ENCODE data around the gene TMOD3.
A peak's percentile ranks its signal among the peaks of the same experiment; 100 is the strongest.

The TMOD3 gene

DNA sequence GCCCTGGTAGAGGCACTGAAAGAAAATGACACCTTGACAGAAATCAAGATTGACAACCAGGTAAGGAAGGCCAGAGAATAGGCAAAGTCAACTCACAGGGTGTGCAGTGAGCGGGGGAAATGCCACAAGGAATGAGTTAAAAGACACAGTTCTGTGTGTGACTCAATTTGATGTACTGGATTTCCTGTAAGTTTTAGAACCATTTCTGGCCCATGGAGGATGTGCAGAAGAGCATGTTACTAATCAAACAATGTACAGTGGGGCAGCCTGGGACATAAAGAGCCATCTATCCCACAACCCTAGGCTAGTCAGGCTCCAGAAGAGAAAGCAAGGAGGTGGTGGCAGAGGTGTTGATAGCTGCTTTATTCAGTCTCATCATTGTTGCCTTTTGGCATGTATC, 31.2 kb upstream of the TMOD3 start (continued):
- TF ChIP-seq REPIN1 (tag by site-specific recombination; IDR thresholded peaks at IDR 0.05; ENCODE audit: low read depth) (no peak), ZXDB (tag by site-specific recombination; IDR thresholded peaks at IDR 0.05) (no peak), ZFP41 (tag by site-specific recombination; IDR thresholded peaks at IDR 0.05; ENCODE audit: borderline replicate concordance) (no peak)

DNA sequence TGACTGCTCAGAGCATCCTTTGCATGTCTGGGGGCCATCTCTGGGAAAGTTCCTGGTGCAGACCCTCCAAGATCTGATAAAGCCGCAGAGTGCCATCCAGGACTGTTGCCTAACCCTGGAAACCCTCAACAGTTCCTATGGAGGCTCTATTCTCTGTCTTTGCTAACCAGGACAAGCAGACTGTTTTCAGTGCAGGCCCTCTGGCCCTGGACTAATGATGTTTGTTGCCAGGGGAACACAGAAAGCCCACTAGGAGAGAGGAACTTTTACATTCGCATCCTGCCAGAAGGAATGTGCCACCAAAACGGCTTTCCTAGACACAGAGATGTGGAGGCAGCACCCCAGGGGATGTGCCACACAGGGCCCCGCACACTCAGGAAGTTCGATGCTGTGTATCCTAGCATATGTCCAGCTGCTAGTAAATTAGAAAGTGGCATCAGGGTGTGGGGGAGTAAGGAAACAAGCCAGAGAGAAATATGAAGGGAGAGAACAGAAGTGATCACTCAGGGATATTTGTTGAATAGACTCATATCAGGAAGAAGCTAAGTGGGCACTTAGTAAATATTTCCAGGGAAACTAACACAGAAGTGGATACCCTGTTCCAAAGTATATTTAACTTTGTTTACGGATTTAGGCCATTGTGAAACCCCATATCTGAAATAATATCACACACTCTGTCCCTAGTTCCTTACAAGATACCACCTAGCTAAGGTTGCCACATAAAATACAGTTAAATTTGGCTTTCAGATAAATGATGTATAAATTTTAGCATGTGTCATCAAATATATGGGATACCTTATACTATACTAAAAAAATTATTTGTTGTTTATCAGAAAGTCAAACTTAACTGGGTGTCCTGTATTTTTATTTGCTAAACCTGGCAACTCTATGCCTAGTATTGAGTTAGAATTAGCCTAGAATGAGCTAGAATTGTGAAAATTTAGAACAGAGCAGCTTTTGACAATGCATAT, 29.9 kb upstream of the TMOD3 start:
- Histone ChIP-seq H3K36me3 (ENCODE audit: control insufficient read depth in 2 of 2, insufficient read depth in 1 of 2, low read length in 2 of 2) (peaks cover 0 to 9% of the 10 kb centered on the region in 2 experiments; a peak in 1 of 3 replicates), H3K4me1 (ENCODE audit: control insufficient read depth, insufficient read depth, low read length) (no peaks in the 10 kb centered on the region), H3K9me3 (ENCODE audit: control insufficient read depth, insufficient read depth, low read depth, low read length) (no peaks in the 10 kb centered on the region), H3K4me3 (ENCODE audit: low read depth, low read length) (no peak overlapping the region), H3K27ac (ENCODE audit: extremely low read depth, low read depth, low read length) (no peak overlapping the region)
- CTCF ChIA-PET = interaction anchor here (0.6 to 1.0 kb wide), 2 partner anchors 9 to 539 kb away, joined by 3 read pairs; no protein-coding TSS in a partner anchor
- peak; percentile 37; the same call in 1 of the 2 replicates for TF ChIP-seq GLIS1 (tag by site-specific recombination; IDR thresholded peaks at IDR 0.05)
- TF ChIP-seq ZNF155 (tag by site-specific recombination; IDR thresholded peaks at IDR 0.05) = no peak
- POLR2A ChIA-PET = no interaction called here

DNA sequence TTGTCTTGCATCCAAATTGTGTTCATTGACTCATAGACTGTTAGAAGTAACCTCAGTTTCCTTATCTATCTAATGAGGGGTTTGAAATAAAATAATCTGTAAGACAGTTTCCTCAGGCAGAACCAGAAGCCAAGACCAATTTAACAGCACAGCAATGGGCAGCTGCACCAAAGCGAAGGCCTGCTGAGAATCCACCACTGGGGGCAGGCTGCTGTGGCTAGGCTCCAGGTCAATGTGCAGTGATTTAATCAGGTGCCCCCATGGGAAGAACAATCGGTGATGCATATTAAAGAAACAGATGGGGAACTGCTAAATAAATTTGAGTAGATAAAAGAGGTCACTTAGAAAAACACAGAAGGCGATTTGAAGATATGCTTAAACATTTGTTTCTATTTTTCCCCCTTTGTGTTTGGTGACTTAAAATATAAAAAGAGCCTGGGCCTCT, 28.0 kb upstream of the TMOD3 start:
- ChIA-PET CTCF (interaction anchor here (0.6 to 0.7 kb wide), 2 partner anchors 11 to 85 kb away, joined by 3 read pairs; no protein-coding TSS in a partner anchor), POLR2A (no interaction called here)
- TF ChIP-seq, protein P1, sequence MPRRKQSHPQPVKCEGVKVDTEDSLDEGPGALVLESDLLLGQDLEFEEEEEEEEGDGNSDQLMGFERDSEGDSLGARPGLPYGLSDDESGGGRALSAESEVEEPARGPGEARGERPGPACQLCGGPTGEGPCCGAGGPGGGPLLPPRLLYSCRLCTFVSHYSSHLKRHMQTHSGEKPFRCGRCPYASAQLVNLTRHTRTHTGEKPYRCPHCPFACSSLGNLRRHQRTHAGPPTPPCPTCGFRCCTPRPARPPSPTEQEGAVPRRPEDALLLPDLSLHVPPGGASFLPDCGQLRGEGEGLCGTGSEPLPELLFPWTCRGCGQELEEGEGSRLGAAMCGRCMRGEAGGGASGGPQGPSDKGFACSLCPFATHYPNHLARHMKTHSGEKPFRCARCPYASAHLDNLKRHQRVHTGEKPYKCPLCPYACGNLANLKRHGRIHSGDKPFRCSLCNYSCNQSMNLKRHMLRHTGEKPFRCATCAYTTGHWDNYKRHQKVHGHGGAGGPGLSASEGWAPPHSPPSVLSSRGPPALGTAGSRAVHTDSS (tag by site-specific recombination; IDR thresholded peaks at IDR 0.05) = no peak
- TF ChIP-seq EGR2 (tag by site-specific recombination; IDR thresholded peaks at IDR 0.05; ENCODE audit: low read depth) = no peak
- TF ChIP-seq, protein P2, sequence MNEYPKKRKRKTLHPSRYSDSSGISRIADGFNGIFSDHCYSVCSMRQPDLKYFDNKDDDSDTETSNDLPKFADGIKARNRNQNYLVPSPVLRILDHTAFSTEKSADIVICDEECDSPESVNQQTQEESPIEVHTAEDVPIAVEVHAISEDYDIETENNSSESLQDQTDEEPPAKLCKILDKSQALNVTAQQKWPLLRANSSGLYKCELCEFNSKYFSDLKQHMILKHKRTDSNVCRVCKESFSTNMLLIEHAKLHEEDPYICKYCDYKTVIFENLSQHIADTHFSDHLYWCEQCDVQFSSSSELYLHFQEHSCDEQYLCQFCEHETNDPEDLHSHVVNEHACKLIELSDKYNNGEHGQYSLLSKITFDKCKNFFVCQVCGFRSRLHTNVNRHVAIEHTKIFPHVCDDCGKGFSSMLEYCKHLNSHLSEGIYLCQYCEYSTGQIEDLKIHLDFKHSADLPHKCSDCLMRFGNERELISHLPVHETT (tag by site-specific recombination; IDR thresholded peaks at IDR 0.05) = no peak
- peak; percentile 39; the same call in 1 of the 2 replicates for TF ChIP-seq GLIS1 (tag by site-specific recombination; IDR thresholded peaks at IDR 0.05)
- TF ChIP-seq HOXC10 (CRISPR knock-in tag; IDR thresholded peaks at IDR 0.05) = no peak
- TF ChIP-seq ZNF404 (tag by site-specific recombination; IDR thresholded peaks at IDR 0.05) = no peak
- peak; percentile 47 for TF ChIP-seq ZIC2 (tag by site-specific recombination; IDR thresholded peaks at IDR 0.05)
- Histone ChIP-seq H3K27ac (ENCODE audit: extremely low read depth, low read depth, low read length) (no peak overlapping the region), H3K9me3 (ENCODE audit: control insufficient read depth, insufficient read depth, low read depth, low read length) (no peaks in the 10 kb centered on the region), H3K4me1 (ENCODE audit: control insufficient read depth, insufficient read depth, low read length) (no peaks in the 10 kb centered on the region), H3K4me3 (ENCODE audit: low read depth, low read length) (no peak overlapping the region), H3K36me3 (ENCODE audit: control insufficient read depth in 2 of 2, insufficient read depth in 1 of 2, low read length in 2 of 2) (peaks cover 0 to 14% of the 10 kb centered on the region in 2 experiments; a peak in 1 of 3 replicates)

DNA sequence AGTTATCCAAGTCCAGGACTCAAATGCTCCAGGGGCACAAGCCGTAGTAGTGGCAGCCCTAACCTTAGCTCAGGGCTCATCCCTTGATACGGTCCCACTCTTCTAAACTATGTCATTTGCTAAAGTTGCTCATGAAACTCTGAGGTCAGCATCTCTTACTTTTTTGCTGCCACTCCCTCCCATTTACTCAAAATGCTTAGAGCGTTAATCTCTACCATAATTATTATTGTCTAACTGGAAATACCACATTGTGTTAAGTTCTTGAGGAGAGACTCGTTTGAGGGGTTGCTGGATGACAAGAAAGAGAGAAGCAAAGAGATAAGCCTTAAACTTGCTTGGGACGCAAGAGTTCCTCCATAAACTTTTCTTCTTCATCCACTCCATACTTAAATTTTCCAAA, 26.9 kb upstream of the TMOD3 start:
- CTCF ChIA-PET = interaction anchor here (0.6 kb wide), 1 partner anchor 26 kb away, joined by 3 read pairs; no protein-coding TSS in a partner anchor
- H3K27ac ChIP-seq (ENCODE audit: extremely low read depth, low read depth, low read length) = no peak overlapping the region

More for the DNA sequence above, 26.9 kb upstream of the TMOD3 start:
- Histone ChIP-seq H3K4me3 (ENCODE audit: low read depth, low read length) (no peak overlapping the region), H3K4me1 (ENCODE audit: control insufficient read depth, insufficient read depth, low read length) (no peaks in the 10 kb centered on the region), H3K36me3 (ENCODE audit: control insufficient read depth in 2 of 2, insufficient read depth in 1 of 2, low read length in 2 of 2) (peaks cover 0 to 22% of the 10 kb centered on the region in 2 experiments; a peak in 1 of 3 replicates), H3K9me3 (ENCODE audit: control insufficient read depth, insufficient read depth, low read depth, low read length) (no peaks in the 10 kb centered on the region)
- POLR2A ChIA-PET = no interaction called here
- TF ChIP-seq ZNF324 (tag by site-specific recombination; IDR thresholded peaks at IDR 0.05) = no peak
- TF ChIP-seq HOXC10 (CRISPR knock-in tag; IDR thresholded peaks at IDR 0.05) = no peak
- no peak for TF ChIP-seq ZNF521 (tag by site-specific recombination; IDR thresholded peaks at IDR 0.05)
- TF ChIP-seq ZBTB21 (tag by site-specific recombination; IDR thresholded peaks at IDR 0.05) = no peak
- TF ChIP-seq, protein P3, sequence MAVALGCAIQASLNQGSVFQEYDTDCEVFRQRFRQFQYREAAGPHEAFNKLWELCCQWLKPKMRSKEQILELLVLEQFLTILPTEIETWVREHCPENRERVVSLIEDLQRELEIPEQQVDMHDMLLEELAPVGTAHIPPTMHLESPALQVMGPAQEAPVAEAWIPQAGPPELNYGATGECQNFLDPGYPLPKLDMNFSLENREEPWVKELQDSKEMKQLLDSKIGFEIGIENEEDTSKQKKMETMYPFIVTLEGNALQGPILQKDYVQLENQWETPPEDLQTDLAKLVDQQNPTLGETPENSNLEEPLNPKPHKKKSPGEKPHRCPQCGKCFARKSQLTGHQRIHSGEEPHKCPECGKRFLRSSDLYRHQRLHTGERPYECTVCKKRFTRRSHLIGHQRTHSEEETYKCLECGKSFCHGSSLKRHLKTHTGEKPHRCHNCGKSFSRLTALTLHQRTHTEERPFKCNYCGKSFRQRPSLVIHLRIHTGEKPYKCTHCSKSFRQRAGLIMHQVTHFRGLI (tag by site-specific recombination; IDR thresholded peaks at IDR 0.05) = no peak
- TF ChIP-seq ZFP41 (tag by site-specific recombination; IDR thresholded peaks at IDR 0.05; ENCODE audit: borderline replicate concordance) = no peak
- TF ChIP-seq ZNF140 (tag by site-specific recombination; IDR thresholded peaks at IDR 0.05) = no peak

Data from HEK293 (cell line).